HepG2 (cell line): ENCODE results near the gene EPHB3. TPM values are rescaled to one million over a fixed set of nuclear protein-coding genes. Genes with fewer than 3 reads are reported as not detected.

Source experiments
- ATAC-seq: fragments of 200-7000 bp; cut with Tn5 transposase; 3 replicates; pipeline ENCODE4 v1.9.1; 2020; ENCODE audit warnings: mild to moderate bottlenecking, moderate library complexity
- BruUV-seq: library from RNA; stranded (reverse); fragments of 400-500 nt; replicated peaks from 2 replicates; lab custom pipeline; 2021; lab: Mats Ljungman, UMichigan
- CTCF ChIA-PET: fragments of 300-600 bp; formaldehyde crosslinking; extraction: SDS; loops from one replicate; lab custom pipeline; 2021; ENCODE audit warnings: low total read pairs, inconsistent platforms, low intra/inter-chr PET ratio; lab: Yijun Ruan, JAX
- POLR2A ChIA-PET: fragments of 350-600 bp; sonication (Branson Sonifier 250); formaldehyde crosslinking; loops from one replicate; lab custom pipeline; 2020; ENCODE audit warnings: antibody characterized with exemption, inconsistent platforms; lab: Yijun Ruan, JAX
- DNase-seq: peaks from one replicate; pipeline ENCODE4 v3.0.0-alpha.2; 2015; ENCODE audit warnings: low spot score
- FAIRE-seq: peaks from 3 replicates; lab custom pipeline; 2011; peaks lifted over from hg19 to GRCh38; lab: Jason Lieb, UNC
- H2AFZ ChIP-seq: one replicate; pipeline ENCODE4 v1.6.1; 2011; ENCODE audit warnings: low read length, inconsistent platforms
- H3K27ac ChIP-seq: fragments of 300-600 bp; 3 replicates; pipeline ENCODE4 v1.8.0; 2011; ENCODE audit warnings: mixed run types, mild to moderate bottlenecking, mixed read lengths, low read length, inconsistent platforms; ENCODE audit not compliant: insufficient read depth; ENCODE audit errors: extremely low read length
- H3K27me3 ChIP-seq, 2 experiments: fragments of 200-600 bp in 1 of 2; 2 replicates in 1 of 2; 3 replicates in 1 of 2; pipeline versions ENCODE4 v1.6.0 to v1.8.0; 2011; ENCODE audit warnings: low read length in 2 of 2, mild to moderate bottlenecking in 2 of 2, moderate library complexity in 2 of 2, inconsistent platforms in 1 of 2; ENCODE audit not compliant: insufficient read depth in 2 of 2, control insufficient read depth in 1 of 2
- H3K36me3 ChIP-seq, 2 experiments: fragments of 200-600 bp in 1 of 2; replicated peaks in 1 of 2; 2 replicates in 1 of 2; 3 replicates in 1 of 2; pipeline versions ENCODE4 v1.5.1 to v1.8.0; 2011; ENCODE audit warnings: low read length in 2 of 2, inconsistent platforms in 1 of 2; ENCODE audit not compliant: insufficient read depth in 2 of 2, control insufficient read depth in 1 of 2
- H3K4me1 ChIP-seq: 2 replicates; pipeline ENCODE4 v1.5.1; 2012; ENCODE audit warnings: low read length, inconsistent platforms; ENCODE audit not compliant: insufficient read depth
- H3K4me2 ChIP-seq: 2 replicates; pipeline ENCODE4 v1.6.0; 2011; ENCODE audit warnings: low read depth, low read length, inconsistent platforms
- H3K4me3 ChIP-seq, 3 experiments: fragments of 200-600 bp in 1 of 3; sonication (generic), shearing (Covaris generic) in 1 of 3; replicated peaks in 1 of 3; 2 replicates each; pipeline ENCODE4 v1.5.1; 2011 to 2016; ENCODE audit warnings: low read length in 3 of 3, inconsistent platforms in 2 of 3, low read depth in 2 of 3, mild to moderate bottlenecking in 2 of 3, control low read depth in 1 of 3, mixed read lengths in 1 of 3; ENCODE audit not compliant: insufficient read depth in 1 of 3
- H3K79me2 ChIP-seq: one replicate; pipeline ENCODE4 v1.6.1; 2011; ENCODE audit warnings: low read length, inconsistent platforms; ENCODE audit not compliant: insufficient read depth
- H3K9ac ChIP-seq: 2 replicates; pipeline ENCODE4 v1.6.0; 2011; ENCODE audit warnings: mild to moderate bottlenecking, low read depth, low read length, inconsistent platforms; ENCODE audit not compliant: insufficient read depth
- H3K9me3 ChIP-seq: 2 replicates; pipeline ENCODE4 v1.5.1; 2012; ENCODE audit warnings: mild to moderate bottlenecking, low read length
- H4K20me1 ChIP-seq: 2 replicates; pipeline ENCODE4 v1.6.0; 2011; ENCODE audit warnings: inconsistent platforms, mild to moderate bottlenecking, low read length, moderate library complexity; ENCODE audit not compliant: insufficient read depth
- EHMT2 ChIP-seq: fragments of 200-600 bp; sonication (generic); IDR thresholded peaks from 2 replicates; pipeline ENCODE4 v1.7.0; 2017; ENCODE audit warnings: antibody characterized with exemption, low read depth, low read length, borderline replicate concordance
- HIVEP1 ChIP-seq: sonication (generic); formaldehyde crosslinking; IDR thresholded peaks from 2 replicates; pipeline ENCODE4 v1.4.0; 2020; ENCODE audit warnings: mild to moderate bottlenecking, missing genetic modification reagents
- MZF1 ChIP-seq: sonication (generic); formaldehyde crosslinking; IDR thresholded peaks from 2 replicates; pipeline ENCODE4 v1.8.1; 2023; ENCODE audit warnings: mild to moderate bottlenecking, missing genetic modification reagents, borderline replicate concordance
- PHB2 ChIP-seq: fragments of 450-650 bp; IDR thresholded peaks from 2 replicates; pipeline ENCODE4 v1.6.1; 2018; ENCODE audit not compliant: partially characterized antibody
- SCMH1 ChIP-seq: sonication (generic); formaldehyde crosslinking; IDR thresholded peaks from 2 replicates; pipeline ENCODE4 v1.9.0; 2021; ENCODE audit warnings: missing genetic modification reagents, mild to moderate bottlenecking, borderline replicate concordance
- TBX2 ChIP-seq: sonication (generic); formaldehyde crosslinking; IDR thresholded peaks from 2 replicates; pipeline ENCODE4 v1.5.0; 2020; ENCODE audit warnings: missing genetic modification reagents, mild to moderate bottlenecking, borderline replicate concordance
- ZMYM3 ChIP-seq: sonication (generic); formaldehyde crosslinking; IDR thresholded peaks from 2 replicates; pipeline ENCODE4 v1.5.1; 2020; ENCODE audit warnings: mild to moderate bottlenecking, missing genetic modification reagents
- ZNF138 ChIP-seq: sonication (generic); formaldehyde crosslinking; IDR thresholded peaks from 2 replicates; pipeline ENCODE4 v1.5.0; 2020; ENCODE audit warnings: mild to moderate bottlenecking, low read depth, missing genetic modification reagents
- ZNF644 ChIP-seq: IDR thresholded peaks from 2 replicates; pipeline ENCODE4 v1.6.1; 2016; ENCODE audit warnings: low read depth
- ZNF792 ChIP-seq: IDR thresholded peaks from 2 replicates; pipeline ENCODE4 v1.6.1; 2016
- WGBS: methylation state at CpG from one replicate; pipeline ENCODE4 v1.1.6; 2017; ENCODE audit warnings: low lambda C conversion rate; 5-methylcytosine and 5-hydroxymethylcytosine counted together
- in situ Hi-C: cut with HindIII; loops from 2 replicates; pipeline ENCODE4 v1.10.0; 2017; ENCODE audit warnings: low pct_unique_long_range_greater_than_20kb; ENCODE audit not compliant: extremely low pct_ligation_motif_present
- intact Hi-C: fragments of 100-400 bp; cut with micrococcal nuclease; formaldehyde crosslinking; loops from one replicate; pipeline ENCODE4 v1.10.0; 2022; ENCODE audit not compliant: unreplicated experiment
- polyA plus RNA-seq, 8 experiments: library from polyadenylated mRNA; depleted of rRNA in 3 of 8; stranded (reverse) in 7 of 8; unstranded in 1 of 8; fragments of >200 nt; fragmentation: Illumina TruSeq in 4 of 8; extraction: Trizol in 4 of 8; gene quantifications; 2 replicates each; pipeline versions ENCODE4 v1.2.1 to v1.2.3, GENCODE V29; 2011 to 2016; ENCODE audit warnings: low read depth in 4 of 8, missing spikeins in 1 of 8, mixed read lengths in 1 of 8; ENCODE audit not compliant: insufficient read depth in 1 of 8
- total RNA-seq, 5 experiments: library from RNA; depleted of rRNA; stranded (reverse); fragments of >200 nt; fragmentation: Illumina TruSeq; extraction: Trizol; gene quantifications; 2 replicates each; pipeline ENCODE4 v1.2.3, GENCODE V29; 2016; ENCODE audit warnings: low read depth in 1 of 5
- TF ChIP-seq, protein P1 (sequence below), 2 experiments: sonication (generic) in 1 of 2; formaldehyde crosslinking in 1 of 2; IDR thresholded peaks; 2 replicates each; pipeline versions ENCODE4 v1.4.0 to v1.6.1; 2016 to 2020; ENCODE audit warnings: borderline replicate concordance in 1 of 2, low read depth in 1 of 2, mild to moderate bottlenecking in 1 of 2, missing genetic modification reagents in 1 of 2
- TF ChIP-seq, protein P2 (sequence below): sonication (generic); formaldehyde crosslinking; IDR thresholded peaks from 2 replicates; pipeline ENCODE4 v1.4.0; 2020; ENCODE audit warnings: missing genetic modification reagents, mild to moderate bottlenecking, borderline replicate concordance
- TF ChIP-seq, protein P3 (sequence below): sonication (generic); formaldehyde crosslinking; IDR thresholded peaks from 2 replicates; pipeline ENCODE4 v1.4.0; 2020; ENCODE audit warnings: missing genetic modification reagents, borderline replicate concordance

The EPHB3 gene
- total and polyA plus RNA-seq, 2 of the 13 experiments (the other 11 are each of a cell fraction or from before 2014, with no cell fraction given): 0.01 TPM; not detected in 1

DNA sequence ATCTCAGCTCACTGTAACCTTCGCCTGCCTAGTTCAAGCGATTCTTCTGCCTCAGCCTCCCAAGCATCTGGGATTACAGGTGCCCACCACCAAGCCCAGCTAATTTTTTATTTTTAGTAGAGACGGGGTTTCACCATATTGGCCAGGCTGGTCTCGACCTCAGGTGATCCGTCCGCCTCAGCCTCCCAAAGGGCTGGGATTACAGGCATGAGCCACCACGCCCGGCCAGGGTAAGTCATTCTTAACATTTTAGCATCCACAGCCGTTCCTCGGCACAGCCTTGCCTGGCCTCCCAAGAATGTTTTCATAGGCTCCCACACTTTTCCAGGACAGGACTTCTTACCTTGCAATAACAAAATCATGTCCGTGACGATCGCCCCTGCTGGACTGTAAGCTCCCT lies 8.7 kb upstream of the EPHB3 start:
- no peaks in the 10 kb centered on the region for H3K9me3 ChIP-seq
- ATAC-seq (no peak), FAIRE-seq (no peak), DNase-seq (no peak)
- no TSS peak for BruUV-seq
- ChIA-PET CTCF (no interaction called here), POLR2A (no interaction called here)
- no peaks in the 10 kb centered on the region for H3K79me2 ChIP-seq
- WGBS: 62% methylated on average over 13 of the region's 13 CpGs
- H3K4me1 ChIP-seq: no peaks in the 10 kb centered on the region
- intact Hi-C loops: no loop called here
- no peaks in the 10 kb centered on the region for H4K20me1 ChIP-seq
- H3K27ac ChIP-seq: no peak overlapping the region
- no peak overlapping the region for H3K9ac ChIP-seq
- in situ Hi-C loops: no loop called here
- H2AFZ ChIP-seq: no peak overlapping the region
- H3K4me3 ChIP-seq: no peak overlapping the region
- peaks cover 6 to 70% of the 10 kb centered on the region in 2 experiments for H3K27me3 ChIP-seq
- no peak overlapping the region for H3K4me2 ChIP-seq
- no peaks in the 10 kb centered on the region for H3K36me3 ChIP-seq
- TF ChIP-seq MZF1 (CRISPR knock-in tag) (no peak), TBX2 (CRISPR knock-in tag) (no peak), EHMT2 (no peak), ZNF792 (no peak), HIVEP1 (CRISPR knock-in tag) (no peak), ZNF138 (no peak), ZMYM3 (CRISPR knock-in tag) (no peak), SCMH1 (CRISPR knock-in tag) (no peak), PHB2 (no peak), ZNF644 (CRISPR knock-in tag) (no peak)
- TF ChIP-seq, protein P1, sequence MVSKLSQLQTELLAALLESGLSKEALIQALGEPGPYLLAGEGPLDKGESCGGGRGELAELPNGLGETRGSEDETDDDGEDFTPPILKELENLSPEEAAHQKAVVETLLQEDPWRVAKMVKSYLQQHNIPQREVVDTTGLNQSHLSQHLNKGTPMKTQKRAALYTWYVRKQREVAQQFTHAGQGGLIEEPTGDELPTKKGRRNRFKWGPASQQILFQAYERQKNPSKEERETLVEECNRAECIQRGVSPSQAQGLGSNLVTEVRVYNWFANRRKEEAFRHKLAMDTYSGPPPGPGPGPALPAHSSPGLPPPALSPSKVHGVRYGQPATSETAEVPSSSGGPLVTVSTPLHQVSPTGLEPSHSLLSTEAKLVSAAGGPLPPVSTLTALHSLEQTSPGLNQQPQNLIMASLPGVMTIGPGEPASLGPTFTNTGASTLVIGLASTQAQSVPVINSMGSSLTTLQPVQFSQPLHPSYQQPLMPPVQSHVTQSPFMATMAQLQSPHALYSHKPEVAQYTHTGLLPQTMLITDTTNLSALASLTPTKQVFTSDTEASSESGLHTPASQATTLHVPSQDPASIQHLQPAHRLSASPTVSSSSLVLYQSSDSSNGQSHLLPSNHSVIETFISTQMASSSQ (IDR thresholded peaks at IDR 0.05; ENCODE audit: low read depth): no peak
- TF ChIP-seq, protein P1 (CRISPR knock-in tag; IDR thresholded peaks at IDR 0.05; ENCODE audit: borderline replicate concordance): no peak
- TF ChIP-seq, protein P2, sequence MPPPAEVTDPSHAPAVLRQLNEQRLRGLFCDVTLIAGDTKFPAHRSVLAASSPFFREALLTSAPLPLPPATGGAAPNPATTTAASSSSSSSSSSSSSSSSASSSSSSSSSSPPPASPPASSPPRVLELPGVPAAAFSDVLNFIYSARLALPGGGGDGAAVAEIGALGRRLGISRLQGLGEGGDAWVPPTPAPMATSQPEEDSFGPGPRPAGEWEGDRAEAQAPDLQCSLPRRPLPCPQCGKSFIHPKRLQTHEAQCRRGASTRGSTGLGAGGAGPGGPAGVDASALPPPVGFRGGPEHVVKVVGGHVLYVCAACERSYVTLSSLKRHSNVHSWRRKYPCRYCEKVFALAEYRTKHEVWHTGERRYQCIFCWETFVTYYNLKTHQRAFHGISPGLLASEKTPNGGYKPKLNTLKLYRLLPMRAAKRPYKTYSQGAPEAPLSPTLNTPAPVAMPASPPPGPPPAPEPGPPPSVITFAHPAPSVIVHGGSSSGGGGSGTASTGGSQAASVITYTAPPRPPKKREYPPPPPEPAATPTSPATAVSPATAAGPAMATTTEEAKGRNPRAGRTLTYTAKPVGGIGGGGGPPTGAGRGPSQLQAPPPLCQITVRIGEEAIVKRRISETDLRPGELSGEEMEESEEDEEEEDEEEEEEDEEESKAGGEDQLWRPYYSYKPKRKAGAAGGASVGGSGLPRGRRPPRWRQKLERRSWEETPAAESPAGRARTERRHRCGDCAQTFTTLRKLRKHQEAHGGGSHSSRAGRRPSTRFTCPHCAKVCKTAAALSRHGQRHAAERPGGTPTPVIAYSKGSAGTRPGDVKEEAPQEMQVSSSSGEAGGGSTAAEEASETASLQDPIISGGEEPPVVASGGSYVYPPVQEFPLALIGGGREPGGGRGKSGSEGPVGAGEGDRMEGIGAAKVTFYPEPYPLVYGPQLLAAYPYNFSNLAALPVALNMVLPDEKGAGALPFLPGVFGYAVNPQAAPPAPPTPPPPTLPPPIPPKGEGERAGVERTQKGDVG (CRISPR knock-in tag): no peak
- TF ChIP-seq, protein P3, sequence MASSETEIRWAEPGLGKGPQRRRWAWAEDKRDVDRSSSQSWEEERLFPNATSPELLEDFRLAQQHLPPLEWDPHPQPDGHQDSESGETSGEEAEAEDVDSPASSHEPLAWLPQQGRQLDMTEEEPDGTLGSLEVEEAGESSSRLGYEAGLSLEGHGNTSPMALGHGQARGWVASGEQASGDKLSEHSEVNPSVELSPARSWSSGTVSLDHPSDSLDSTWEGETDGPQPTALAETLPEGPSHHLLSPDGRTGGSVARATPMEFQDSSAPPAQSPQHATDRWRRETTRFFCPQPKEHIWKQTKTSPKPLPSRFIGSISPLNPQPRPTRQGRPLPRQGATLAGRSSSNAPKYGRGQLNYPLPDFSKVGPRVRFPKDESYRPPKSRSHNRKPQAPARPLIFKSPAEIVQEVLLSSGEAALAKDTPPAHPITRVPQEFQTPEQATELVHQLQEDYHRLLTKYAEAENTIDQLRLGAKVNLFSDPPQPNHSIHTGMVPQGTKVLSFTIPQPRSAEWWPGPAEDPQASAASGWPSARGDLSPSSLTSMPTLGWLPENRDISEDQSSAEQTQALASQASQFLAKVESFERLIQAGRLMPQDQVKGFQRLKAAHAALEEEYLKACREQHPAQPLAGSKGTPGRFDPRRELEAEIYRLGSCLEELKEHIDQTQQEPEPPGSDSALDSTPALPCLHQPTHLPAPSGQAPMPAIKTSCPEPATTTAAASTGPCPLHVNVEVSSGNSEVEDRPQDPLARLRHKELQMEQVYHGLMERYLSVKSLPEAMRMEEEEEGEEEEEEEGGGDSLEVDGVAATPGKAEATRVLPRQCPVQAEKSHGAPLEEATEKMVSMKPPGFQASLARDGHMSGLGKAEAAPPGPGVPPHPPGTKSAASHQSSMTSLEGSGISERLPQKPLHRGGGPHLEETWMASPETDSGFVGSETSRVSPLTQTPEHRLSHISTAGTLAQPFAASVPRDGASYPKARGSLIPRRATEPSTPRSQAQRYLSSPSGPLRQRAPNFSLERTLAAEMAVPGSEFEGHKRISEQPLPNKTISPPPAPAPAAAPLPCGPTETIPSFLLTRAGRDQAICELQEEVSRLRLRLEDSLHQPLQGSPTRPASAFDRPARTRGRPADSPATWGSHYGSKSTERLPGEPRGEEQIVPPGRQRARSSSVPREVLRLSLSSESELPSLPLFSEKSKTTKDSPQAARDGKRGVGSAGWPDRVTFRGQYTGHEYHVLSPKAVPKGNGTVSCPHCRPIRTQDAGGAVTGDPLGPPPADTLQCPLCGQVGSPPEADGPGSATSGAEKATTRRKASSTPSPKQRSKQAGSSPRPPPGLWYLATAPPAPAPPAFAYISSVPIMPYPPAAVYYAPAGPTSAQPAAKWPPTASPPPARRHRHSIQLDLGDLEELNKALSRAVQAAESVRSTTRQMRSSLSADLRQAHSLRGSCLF (CRISPR knock-in tag): no peak
